ENCODE results near the gene PHF21A. TPM values are rescaled to one million over a fixed set of nuclear protein-coding genes. Genes with fewer than 3 reads are reported as not detected.

Gene PHF21A
- total RNA-seq, 1 experiment from 2014 or later: 20.5 TPM

DNA sequence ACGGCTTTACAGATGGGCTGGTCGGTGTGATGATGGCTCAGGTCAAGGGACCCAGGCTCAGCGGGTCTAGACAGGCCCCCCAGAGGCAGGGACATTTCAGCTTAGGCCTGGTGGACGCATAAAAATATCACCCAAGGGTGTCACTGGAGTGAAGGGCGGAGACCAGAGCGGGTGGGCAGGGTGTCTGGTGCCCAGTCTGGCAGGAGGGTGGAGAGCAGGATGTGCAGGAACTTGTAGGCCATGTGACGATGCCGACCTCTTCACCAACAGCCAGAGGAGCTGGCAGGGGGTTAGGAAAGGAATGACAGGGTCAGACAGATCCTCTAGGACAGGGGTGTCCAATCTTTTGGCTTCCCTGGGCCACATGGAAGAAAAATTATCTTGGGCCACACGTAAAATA, 231.3 kb downstream of the PHF21A start:
- Mint-ChIP-seq H3K9me3 (ENCODE audit: low read depth, unreplicated experiment) (no peaks in the 10 kb centered on the region), H3K36me3 (ENCODE audit: insufficient read depth, unreplicated experiment) (peaks cover 5% of the 10 kb centered on the region), H3K4me1 (ENCODE audit: low read depth, unreplicated experiment) (no peaks in the 10 kb centered on the region), H3K4me3 (ENCODE audit: low read depth, unreplicated experiment) (no peak overlapping the region), H3K27me3 (ENCODE audit: unreplicated experiment) (peaks cover 56% of the 10 kb centered on the region), H3K27ac (ENCODE audit: unreplicated experiment) (no peak overlapping the region)
- no TSS peak for BruUV-seq (replicated peaks)
- no peak for DNase-seq
- CTCF ChIA-PET: no interaction called here
- TF ChIP-seq, protein P1, sequence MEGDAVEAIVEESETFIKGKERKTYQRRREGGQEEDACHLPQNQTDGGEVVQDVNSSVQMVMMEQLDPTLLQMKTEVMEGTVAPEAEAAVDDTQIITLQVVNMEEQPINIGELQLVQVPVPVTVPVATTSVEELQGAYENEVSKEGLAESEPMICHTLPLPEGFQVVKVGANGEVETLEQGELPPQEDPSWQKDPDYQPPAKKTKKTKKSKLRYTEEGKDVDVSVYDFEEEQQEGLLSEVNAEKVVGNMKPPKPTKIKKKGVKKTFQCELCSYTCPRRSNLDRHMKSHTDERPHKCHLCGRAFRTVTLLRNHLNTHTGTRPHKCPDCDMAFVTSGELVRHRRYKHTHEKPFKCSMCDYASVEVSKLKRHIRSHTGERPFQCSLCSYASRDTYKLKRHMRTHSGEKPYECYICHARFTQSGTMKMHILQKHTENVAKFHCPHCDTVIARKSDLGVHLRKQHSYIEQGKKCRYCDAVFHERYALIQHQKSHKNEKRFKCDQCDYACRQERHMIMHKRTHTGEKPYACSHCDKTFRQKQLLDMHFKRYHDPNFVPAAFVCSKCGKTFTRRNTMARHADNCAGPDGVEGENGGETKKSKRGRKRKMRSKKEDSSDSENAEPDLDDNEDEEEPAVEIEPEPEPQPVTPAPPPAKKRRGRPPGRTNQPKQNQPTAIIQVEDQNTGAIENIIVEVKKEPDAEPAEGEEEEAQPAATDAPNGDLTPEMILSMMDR (IDR thresholded peaks at IDR 0.05; ENCODE audit: unreplicated experiment): no peak
- intact Hi-C loops (cut with micrococcal nuclease; ENCODE audit: unreplicated experiment): no loop called here

DNA sequence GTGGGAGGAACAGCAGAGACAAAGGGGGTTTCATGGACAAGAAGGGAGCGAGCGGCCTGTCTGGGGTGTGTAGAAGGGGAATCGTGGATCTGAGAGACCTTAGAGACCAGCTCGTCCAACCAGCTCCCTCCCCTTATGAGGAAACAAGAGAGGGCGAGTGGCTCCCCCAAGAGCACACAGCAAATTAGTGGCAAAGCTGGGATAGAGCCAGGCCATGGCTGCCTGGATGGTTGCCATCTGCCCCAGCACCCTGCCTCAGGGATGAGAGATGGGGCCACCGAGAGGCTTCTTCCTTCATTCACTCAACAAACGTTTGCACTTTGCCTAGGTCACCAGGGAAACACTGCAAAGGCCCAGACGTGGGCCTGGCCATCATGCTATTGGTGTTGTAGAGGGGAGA, 231.7 kb downstream of the PHF21A start:
- Mint-ChIP-seq H3K36me3 (ENCODE audit: insufficient read depth, unreplicated experiment) (peaks cover 10% of the 10 kb centered on the region), H3K27ac (ENCODE audit: unreplicated experiment) (no peak overlapping the region), H3K9me3 (ENCODE audit: low read depth, unreplicated experiment) (no peaks in the 10 kb centered on the region), H3K4me1 (ENCODE audit: low read depth, unreplicated experiment) (no peaks in the 10 kb centered on the region), H3K27me3 (ENCODE audit: unreplicated experiment) (peaks cover 56% of the 10 kb centered on the region), H3K4me3 (ENCODE audit: low read depth, unreplicated experiment) (no peak overlapping the region)
- TF ChIP-seq, protein P1 (IDR thresholded peaks at IDR 0.05; ENCODE audit: unreplicated experiment): no peak
- DNase-seq: no peak
- intact Hi-C loops (cut with micrococcal nuclease; ENCODE audit: unreplicated experiment): no loop called here
- no TSS peak for BruUV-seq (replicated peaks)
- CTCF ChIA-PET: no interaction called here

DNA sequence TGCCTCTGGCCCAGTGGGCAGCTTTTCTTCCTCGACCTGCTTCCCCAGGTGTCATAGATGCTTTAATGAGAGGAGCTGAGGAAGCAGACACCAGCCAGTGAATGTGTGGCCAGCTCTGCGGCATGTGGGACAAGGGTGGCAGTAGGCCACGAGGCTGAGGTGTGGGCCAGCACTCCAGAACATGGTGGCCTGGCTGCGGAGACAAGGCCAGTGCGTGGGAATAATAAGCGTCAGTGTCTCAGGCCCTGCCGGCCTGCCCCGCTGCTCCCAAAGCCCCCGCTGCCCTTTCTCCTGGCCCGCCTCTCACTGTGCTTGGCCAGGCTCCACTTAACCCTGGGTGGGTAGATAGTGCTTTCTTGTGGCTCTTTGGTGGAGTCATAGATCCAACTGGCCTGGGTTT, 233.7 kb downstream of the PHF21A start:
- no TSS peak for BruUV-seq (replicated peaks)
- Mint-ChIP-seq H3K27ac (ENCODE audit: unreplicated experiment) (no peak overlapping the region), H3K4me1 (ENCODE audit: low read depth, unreplicated experiment) (no peaks in the 10 kb centered on the region), H3K9me3 (ENCODE audit: low read depth, unreplicated experiment) (no peaks in the 10 kb centered on the region), H3K4me3 (ENCODE audit: low read depth, unreplicated experiment) (no peak overlapping the region), H3K27me3 (ENCODE audit: unreplicated experiment) (peaks cover 48% of the 10 kb centered on the region), H3K36me3 (ENCODE audit: insufficient read depth, unreplicated experiment) (peaks cover 17% of the 10 kb centered on the region)
- CTCF ChIA-PET: no interaction called here
- no peak for DNase-seq
- TF ChIP-seq, protein P1 (IDR thresholded peaks at IDR 0.05; ENCODE audit: unreplicated experiment): no peak
- intact Hi-C loops (cut with micrococcal nuclease; ENCODE audit: unreplicated experiment): no loop called here

DNA sequence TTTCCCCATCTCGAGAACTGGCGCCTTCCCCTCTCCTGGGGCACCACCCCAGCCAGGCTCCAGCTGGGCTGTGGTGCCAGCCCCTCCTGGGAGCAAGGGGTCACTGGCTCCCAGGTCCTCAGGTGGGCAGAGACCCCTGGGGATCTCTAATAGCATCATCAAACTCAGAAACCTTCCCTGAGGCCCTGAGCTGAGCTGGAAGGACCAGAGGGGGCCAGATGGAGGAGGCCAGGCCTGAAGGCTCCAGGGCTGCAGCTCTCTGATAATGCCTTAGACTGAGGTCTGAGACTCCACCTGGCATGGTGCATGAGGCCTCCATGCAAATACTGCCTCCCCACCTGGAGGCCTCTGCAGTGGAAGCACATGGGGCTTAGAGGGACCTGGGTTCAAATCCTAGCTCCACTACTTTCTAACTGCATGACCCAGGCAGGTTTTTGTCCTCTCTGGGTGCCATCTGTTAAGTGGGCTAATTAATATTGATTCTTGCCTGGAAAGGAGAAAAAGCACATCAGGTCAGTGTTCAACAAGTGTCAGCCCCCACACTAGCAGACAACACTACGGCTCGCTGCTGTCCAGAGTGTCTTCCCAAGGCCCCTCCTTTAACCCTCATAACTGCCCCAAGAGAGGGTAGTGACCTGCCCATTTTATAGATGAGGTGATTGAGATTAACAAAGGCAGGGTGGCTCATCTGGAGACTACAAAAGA, 234.3 kb downstream of the PHF21A start:
- H3K9me3 Mint-ChIP-seq (ENCODE audit: low read depth, unreplicated experiment): no peaks in the 10 kb centered on the region
- no peak for DNase-seq
- CTCF ChIA-PET: no interaction called here
- no TSS peak for BruUV-seq (replicated peaks)
- H3K36me3 Mint-ChIP-seq (ENCODE audit: insufficient read depth, unreplicated experiment): peaks cover 17% of the 10 kb centered on the region
- no peak overlapping the region for H3K4me3 Mint-ChIP-seq (ENCODE audit: low read depth, unreplicated experiment)
- H3K4me1 Mint-ChIP-seq (ENCODE audit: low read depth, unreplicated experiment): no peaks in the 10 kb centered on the region
- no peak overlapping the region for H3K27ac Mint-ChIP-seq (ENCODE audit: unreplicated experiment)
- intact Hi-C loops (cut with micrococcal nuclease; ENCODE audit: unreplicated experiment): no loop called here
- H3K27me3 Mint-ChIP-seq (ENCODE audit: unreplicated experiment): peaks cover 42% of the 10 kb centered on the region
- TF ChIP-seq, protein P1 (IDR thresholded peaks at IDR 0.05; ENCODE audit: unreplicated experiment): no peak

All from Calu3 (cell line).